ENCODE measurements around the gene ADARB1.

GRCh38 chr21:45105906-45106485 lies 31.6 kb downstream of the ADARB1 start:
- TF ChIP-seq CTCF (IDR thresholded peaks at IDR 0.05; ENCODE audit: insufficient read depth, low read length, poor library complexity, severe bottlenecking) (no peak), EZH2phosphoT487 (conservative IDR thresholded peaks at IDR 0.05; ENCODE audit: low read length) (no peak)

Measured in SU-DHL-6 (cell line).